ENCODE results near the gene C12orf42. TPM values are rescaled to one million over a fixed set of nuclear protein-coding genes. Genes with fewer than 3 reads are reported as not detected.
"Not testable (repeated sequence)": the region's sequence is repeated elsewhere in the genome, so short reads cannot be mapped to it uniquely, and the experiment has no call there.

The C12orf42 gene
- total RNA-seq, 1 experiment from 2014 or later = not detected

- DNase-seq (ENCODE audit: low spot score) = not testable (repeated sequence)
Measured at GRCh38 chr12:103424849-103425586, 70.8 kb downstream of the C12orf42 start.

GRCh38 chr12:103423516-103423910 lies 72.3 kb downstream of the C12orf42 start:
- DNase-seq (ENCODE audit: low spot score) = no peak

DNA sequence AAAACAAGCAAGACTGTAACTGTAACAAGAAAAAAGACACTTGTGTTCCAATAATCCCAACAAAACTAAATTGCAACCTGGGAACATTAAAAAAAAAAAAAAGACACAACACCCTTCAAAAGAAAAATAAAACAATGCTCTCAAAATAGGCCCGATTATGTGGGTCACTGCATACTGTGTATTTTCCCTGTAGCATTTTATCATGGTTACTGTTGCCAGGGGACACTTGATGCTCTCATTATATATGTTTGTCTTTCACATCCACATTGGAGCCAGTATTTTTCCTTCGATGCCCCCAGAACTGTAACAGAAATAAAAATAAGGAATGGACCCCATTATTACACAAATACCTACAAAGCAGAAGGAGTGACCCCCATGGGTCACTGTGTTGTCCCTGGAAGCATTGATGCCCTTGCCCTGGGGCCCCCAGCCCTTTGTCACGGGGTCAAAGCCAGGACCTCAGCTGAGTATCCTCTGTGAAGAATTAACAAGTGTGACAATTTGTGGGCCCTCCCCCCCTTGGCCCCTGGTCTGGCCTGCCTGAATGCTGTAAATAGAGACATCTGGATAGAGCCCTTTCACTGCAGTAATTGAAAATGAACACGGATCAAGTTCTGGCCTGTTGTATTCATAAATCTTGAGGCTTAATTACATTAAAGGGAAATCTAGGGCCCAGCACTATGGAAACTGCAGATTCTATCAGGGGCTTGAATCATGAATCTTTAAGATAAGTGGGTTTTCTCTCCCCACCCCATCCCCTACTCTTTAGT lies 72.8 kb downstream of the C12orf42 start:
- no peak for DNase-seq (ENCODE audit: low spot score)

GRCh38 chr12:103422328-103422727 lies 73.4 kb downstream of the C12orf42 start:
- no peak for DNase-seq (ENCODE audit: low spot score)

- no peak for DNase-seq (ENCODE audit: low spot score)
Measured at GRCh38 chr12:103421402-103421801, 74.4 kb downstream of the C12orf42 start.

- DNase-seq (ENCODE audit: low spot score) = no peak
Measured at GRCh38 chr12:103415681-103416080, 80.1 kb downstream of the C12orf42 start.

DNA sequence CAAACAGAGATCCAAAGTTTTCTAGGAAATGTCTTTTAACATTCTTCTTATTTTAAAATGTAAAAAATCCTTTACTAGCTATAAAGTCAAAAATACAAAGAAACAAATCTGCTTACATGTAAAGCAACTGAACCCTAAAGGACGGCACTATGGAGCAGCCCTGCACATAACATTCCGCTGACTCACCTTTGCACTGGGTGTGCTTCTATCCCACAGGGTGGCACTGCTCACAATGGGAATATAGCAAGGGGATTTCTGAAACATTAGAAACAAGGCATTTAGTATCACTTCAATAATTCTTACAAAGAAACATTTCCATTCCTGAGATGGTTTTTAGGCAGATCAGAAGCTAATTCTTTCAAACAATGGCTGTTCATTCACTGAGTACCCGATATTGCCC lies 94.3 kb downstream of the C12orf42 start:
- DNase-seq (ENCODE audit: low spot score) = peak; percentile 36

DNA sequence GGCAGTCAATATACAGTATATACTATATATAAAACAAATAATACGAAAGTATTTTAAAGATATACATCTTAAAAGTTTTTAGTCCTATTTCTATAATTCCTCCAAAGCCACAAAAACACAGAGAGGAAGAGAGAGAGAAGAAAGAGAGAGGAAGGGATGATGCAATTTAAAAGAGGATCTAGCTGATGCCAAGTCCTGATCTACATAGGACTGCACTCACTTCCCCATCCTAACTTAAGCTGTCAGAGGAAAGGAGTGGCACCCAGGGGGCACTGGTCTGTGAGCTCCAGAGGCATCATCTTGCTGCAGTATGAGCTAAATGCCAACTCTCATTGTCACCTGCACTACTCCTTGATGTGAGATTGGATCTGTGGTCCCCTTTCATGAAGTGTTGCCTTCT lies 95.8 kb downstream of the C12orf42 start:
- no peak for DNase-seq (ENCODE audit: low spot score)

DNA sequence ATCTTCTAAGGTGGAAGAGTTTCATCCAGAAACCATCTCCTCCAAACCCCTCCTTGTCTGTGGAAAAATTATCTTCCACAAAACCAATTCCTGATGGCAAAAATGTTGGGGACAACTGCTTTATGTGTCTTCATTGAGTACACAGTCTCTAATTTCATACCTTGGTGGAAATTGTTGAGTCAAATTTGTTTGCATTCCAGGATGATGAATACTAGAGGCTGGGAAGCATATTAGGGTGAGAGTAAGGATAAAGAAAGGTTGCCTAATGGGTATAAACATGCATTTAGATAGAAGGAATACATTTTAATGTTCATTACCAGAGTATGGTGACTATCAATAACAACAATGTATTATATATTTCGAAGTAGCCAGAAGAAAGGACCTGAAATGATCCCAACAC lies 98.2 kb downstream of the C12orf42 start:
- DNase-seq (ENCODE audit: low spot score) = no peak

GRCh38 chr12:103392722-103393121 lies 103.0 kb downstream of the C12orf42 start:
- no peak for DNase-seq (ENCODE audit: low spot score)

- DNase-seq (ENCODE audit: low spot score) = no peak
Measured at GRCh38 chr12:103391103-103391502, 104.7 kb downstream of the C12orf42 start.

- no peak for DNase-seq (ENCODE audit: low spot score)
Measured at GRCh38 chr12:103387385-103387784, 108.4 kb downstream of the C12orf42 start.

- no peak for DNase-seq (ENCODE audit: low spot score)
Measured at GRCh38 chr12:103386451-103386850, 109.3 kb downstream of the C12orf42 start.

GRCh38 chr12:103382736-103383346 lies 112.9 kb downstream of the C12orf42 start:
- no peak for DNase-seq (ENCODE audit: low spot score)

DNA sequence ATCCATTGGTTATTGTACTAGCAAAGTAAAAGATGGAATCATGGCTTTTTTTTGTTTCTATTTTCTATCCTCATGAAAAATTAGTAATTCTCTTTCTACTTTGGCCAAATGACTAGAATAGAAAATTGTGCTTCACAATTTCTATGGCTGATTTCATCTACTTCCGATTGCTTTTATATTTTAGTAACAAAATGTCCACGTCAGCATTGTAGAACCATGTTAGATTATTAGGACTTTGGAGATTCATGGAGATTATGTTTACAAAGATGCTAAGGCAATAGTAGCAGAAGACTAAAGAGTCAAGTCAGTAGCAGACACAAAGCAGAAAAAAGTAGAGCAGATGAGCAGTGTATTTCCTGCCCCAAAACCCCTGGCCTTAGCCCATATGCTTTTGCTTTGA lies 113.6 kb downstream of the C12orf42 start:
- DNase-seq (ENCODE audit: low spot score) = no peak

DNA sequence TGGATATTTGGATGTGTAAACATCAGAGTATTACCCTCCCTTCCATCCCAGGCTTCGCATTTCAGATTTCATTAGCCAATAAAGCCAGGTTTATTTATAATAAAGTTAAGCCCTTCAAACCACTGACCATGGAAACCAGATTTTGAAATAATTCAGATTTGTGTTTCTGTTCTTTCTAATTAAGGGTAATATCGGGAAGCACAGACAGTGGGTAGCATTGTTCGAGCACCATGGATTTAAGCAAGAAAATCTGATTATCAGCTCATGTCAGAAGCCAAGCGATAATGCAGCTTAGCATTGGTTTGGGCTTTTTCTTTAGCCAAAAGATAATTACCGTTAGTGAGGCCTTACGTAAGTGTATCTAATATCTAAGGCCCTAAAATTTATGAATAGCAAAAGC lies 116.1 kb downstream of the C12orf42 start:
- no peak for DNase-seq (ENCODE audit: low spot score)

- DNase-seq (ENCODE audit: low spot score) = no peak
Measured at GRCh38 chr12:103373088-103373523, 122.7 kb downstream of the C12orf42 start.

GRCh38 chr12:103369929-103370328 lies 125.8 kb downstream of the C12orf42 start:
- no peak for DNase-seq (ENCODE audit: low spot score)

DNA sequence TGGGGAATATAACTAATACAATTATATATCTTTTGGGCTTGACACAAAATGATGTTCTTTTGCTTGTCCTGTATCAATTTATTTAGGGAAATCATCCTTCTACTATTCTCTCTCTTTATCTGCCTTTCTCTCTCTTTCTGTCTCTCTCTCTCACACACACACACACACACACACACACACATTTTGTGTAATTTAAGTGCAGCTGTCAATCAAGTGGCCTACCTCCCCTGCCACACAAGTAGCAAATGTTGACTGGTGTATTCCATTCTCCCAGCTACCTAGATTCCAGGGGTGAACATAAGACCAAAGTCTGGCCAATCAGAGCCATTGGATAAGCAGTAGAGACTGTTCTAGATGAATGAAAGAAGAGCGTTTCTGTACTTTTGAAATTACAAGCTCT lies 127.6 kb downstream of the C12orf42 start:
- no peak for DNase-seq (ENCODE audit: low spot score)

- no peak for DNase-seq (ENCODE audit: low spot score)
Measured at GRCh38 chr12:103354403-103354802, 141.4 kb downstream of the C12orf42 start.

- no peak for DNase-seq (ENCODE audit: low spot score)
Measured at GRCh38 chr12:103353913-103354312, 141.9 kb downstream of the C12orf42 start.

- DNase-seq (ENCODE audit: low spot score) = no peak
Measured at GRCh38 chr12:103350116-103350515, 145.7 kb downstream of the C12orf42 start.

DNA sequence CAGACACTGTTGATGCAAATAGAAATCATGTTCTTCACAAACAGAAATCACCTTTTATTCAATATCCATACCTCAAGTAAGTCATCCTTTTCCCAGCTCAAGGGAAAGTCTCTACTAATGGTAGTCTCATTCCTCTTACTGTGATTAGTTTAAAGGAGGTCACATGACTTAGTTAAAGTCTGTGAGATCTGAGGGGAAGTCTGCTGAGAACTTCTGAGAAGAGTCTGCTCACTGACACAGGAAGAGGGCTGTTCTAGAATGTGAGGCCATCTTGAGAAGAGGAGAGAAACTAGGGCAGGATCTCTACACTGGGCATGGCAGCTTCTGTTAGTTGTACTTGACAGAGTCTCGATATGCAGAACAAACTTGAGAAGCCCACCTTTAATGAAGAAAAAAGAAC lies 146.8 kb downstream of the C12orf42 start:
- DNase-seq (ENCODE audit: low spot score) = no peak

All from H4 (cell line).